Erythroblast (primary cell): Measurements from ENCODE around the gene CACNA1C.

Source experiments
- GATA1 ChIP-seq: IDR thresholded peaks from 2 replicates; pipeline ENCODE4 v1.6.1; 2011; ENCODE audit warnings: low read depth, mild to moderate bottlenecking, control low read depth, low read length, moderate library complexity
- POLR2A ChIP-seq: IDR thresholded peaks from 2 replicates; pipeline ENCODE4 v1.6.1; 2011; ENCODE audit warnings: mild to moderate bottlenecking, low read length

- TF ChIP-seq POLR2A (no peak), GATA1 (no peak)
Measured at GRCh38 chr12:2641761-2642160, 589.0 kb downstream of the CACNA1C start.
